GM08714 (cell line): ENCODE data around the gene VCP.

Experiments used
- H3K4me3 ChIP-seq: fragments of 200-500 bp; sonication (Bioruptor generic); 2 replicates; pipeline ENCODE4 v1.5.1; 2014; ENCODE audit warnings: mild to moderate bottlenecking, low read length, inconsistent platforms
- ZNF274 ChIP-seq: IDR thresholded peaks from 2 replicates; pipeline ENCODE4 v1.6.1; 2012; ENCODE audit warnings: mild to moderate bottlenecking, low read depth, low read length

Gene VCP

DNA sequence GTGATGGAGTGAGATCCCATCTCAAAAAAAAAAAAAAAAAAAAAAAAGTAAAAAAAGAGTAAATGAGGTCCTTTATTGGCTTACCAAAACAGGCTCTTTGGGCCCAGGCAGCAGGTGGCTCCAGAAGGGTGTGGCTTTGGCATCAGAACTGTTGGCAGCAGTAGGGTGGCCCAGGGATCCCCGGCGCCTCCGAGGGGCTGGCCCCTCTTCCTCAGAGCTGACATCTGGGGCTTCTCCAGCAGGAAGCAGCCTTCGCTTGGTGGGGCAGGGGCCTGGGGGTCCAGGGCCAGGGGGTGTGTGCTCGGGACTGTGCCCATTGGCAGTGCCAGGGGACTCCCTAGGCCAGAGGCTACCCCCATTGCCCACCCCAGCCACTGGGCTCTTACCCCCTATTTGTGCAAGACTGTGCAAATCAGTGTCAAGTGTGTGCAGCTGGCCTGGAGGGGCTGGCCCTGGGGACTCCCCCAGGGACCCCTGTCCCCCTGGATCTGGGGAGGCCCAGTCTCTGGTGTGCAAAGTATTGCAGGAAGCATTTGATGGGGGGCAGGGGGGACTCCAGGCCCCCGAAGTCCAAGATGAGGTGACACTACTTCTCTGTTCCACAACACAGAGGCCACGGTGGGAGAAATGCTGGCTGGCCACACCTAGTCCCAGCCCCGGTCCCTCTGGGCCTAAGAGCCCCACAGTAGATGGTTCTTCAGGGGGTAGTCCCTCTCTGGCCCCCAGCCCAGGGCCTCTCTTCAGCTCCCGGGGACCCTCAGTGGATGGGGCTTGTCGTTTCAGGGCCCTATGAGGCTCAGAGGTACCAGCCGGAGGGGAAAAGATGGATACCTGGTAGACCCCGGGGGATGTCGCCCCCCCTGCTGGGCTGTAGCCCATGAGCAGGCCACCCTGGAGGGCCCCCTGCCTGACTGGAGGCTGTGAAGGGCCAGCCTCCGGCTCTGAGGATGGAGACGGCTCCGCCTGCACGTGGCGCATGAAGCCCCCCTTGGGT is 35.2 kb upstream of the VCP start:
- H3K4me3 ChIP-seq: no peak overlapping the region
- no peak for TF ChIP-seq ZNF274

DNA sequence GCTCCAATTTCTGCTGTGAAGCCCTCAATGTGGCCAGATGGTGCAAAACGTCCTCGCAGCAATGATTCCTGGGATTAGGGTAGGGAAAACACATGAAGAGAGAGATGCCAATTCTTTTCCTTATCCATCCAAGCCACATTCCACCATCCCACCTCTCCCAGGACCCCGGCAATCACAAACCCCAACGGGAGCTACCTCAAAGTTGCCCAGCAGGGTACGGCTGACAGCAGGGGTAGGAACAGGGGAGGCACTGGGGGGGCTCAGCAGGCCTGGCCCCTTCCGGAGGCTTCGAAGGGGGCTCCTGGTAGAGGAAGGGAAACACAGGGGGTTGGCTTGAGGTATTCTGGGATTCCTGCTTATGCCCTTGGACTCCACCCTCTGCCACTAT is 33.9 kb upstream of the VCP start:
- no peak overlapping the region for H3K4me3 ChIP-seq
- TF ChIP-seq ZNF274: no peak

DNA sequence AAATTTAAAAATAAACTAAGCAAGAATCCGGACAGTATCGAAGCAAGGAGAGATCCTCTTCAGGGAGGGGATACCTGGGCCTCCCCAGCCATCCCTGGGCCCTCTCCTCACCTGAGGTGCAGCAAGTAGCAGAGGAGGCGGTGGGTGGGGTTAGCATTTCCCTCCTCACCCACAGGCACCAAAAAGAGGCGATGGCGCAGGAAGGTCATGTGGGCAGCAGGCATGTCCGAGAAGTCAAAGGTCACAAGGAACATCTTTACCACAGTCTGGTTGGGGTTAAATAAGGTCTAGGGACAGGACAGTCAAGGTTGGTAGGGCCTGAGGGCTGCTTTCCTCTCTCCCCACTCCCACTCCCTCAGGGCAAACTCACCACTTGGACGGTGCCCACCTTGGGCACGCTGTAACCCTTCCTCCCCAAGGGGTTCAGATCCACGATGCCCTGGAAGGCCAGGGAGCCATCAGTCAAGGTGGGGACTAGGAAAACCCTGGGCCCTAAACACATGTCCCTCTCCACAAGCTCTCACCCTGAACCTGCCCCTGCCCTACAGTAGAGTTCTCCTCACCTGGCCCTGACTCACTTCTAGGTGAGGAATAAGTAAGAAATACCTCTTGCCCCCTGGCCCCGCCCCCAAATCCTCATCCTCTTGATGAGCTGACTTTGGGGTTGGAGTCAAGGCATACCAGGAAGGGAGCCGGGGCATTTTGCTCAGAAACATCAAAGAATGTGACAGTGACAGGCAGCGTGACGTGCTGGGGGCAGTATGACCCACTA is 33.3 kb upstream of the VCP start:
- TF ChIP-seq ZNF274: no peak

DNA sequence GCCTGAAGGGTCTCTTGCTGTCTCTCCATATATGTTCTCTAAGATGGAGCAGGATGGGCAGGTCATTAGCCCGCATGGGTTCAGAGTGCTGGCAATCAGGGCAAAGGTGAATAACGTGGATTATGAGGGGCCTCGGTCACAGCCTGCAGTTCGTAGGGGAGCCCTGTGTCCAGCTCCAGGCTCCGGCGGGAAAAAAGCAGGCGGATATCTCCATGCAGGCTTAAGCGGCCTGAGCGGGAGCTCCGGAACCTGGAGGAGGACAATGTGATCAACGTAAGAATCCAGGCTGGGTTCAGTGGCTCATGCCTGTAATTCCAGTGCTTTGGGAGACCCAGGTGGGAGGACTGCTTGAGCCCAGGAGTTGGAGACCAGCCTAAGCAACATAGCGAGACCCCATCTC is 32.7 kb upstream of the VCP start:
- no peak for TF ChIP-seq ZNF274
- H3K4me3 ChIP-seq: no peak overlapping the region

More for the DNA sequence above, 33.3 kb upstream of the VCP start:
- no peak overlapping the region for H3K4me3 ChIP-seq

DNA sequence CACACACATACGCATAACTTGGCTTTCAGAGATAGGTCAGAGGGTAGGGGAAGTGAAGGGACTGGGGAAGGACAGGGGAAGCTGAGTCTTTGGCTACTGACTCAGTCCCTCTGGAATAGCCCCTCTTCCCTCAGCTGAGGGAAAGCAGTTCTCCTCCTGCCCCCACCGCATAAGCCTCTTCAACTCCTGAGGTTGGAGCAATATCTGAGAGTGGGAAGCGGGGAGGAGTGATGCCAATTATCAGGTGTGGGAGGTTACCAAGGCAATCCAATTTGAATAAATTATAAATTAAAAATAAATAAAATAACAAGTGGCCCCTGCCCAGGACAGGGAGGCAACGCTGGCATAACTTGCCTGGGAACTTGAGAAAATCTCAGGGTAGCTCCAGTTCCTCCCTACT is 32.2 kb upstream of the VCP start:
- no peak for TF ChIP-seq ZNF274
- no peak overlapping the region for H3K4me3 ChIP-seq

DNA sequence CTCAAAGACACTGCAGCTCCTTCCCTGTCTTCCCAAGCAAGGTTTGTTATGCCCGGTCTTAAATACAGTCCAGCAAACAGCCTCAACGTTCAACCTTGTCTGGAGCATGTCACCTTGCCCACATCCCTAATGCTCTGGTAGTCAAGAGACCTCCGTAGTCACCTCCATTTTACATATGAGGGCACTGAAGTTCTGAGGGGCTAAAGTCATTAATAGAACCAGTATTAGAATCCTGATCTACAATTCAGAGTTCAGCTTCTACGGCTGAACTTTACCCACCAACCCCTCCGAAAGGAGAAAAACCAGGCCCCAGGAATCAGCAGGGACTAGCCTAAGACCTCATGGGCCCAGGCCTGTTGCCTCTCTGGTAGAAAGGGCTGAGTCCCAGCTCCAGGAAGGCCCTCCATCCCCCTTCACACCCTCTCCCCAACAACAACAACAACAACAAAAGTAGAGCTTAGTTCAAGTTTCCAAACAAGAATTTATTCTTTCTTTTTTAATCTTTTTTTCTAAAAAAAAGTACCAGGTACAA is 31.3 kb upstream of the VCP start:
- H3K4me3 ChIP-seq: peak overlapping the region; percentile 58; the same call in 1 of the 2 replicates
- TF ChIP-seq ZNF274: no peak

DNA sequence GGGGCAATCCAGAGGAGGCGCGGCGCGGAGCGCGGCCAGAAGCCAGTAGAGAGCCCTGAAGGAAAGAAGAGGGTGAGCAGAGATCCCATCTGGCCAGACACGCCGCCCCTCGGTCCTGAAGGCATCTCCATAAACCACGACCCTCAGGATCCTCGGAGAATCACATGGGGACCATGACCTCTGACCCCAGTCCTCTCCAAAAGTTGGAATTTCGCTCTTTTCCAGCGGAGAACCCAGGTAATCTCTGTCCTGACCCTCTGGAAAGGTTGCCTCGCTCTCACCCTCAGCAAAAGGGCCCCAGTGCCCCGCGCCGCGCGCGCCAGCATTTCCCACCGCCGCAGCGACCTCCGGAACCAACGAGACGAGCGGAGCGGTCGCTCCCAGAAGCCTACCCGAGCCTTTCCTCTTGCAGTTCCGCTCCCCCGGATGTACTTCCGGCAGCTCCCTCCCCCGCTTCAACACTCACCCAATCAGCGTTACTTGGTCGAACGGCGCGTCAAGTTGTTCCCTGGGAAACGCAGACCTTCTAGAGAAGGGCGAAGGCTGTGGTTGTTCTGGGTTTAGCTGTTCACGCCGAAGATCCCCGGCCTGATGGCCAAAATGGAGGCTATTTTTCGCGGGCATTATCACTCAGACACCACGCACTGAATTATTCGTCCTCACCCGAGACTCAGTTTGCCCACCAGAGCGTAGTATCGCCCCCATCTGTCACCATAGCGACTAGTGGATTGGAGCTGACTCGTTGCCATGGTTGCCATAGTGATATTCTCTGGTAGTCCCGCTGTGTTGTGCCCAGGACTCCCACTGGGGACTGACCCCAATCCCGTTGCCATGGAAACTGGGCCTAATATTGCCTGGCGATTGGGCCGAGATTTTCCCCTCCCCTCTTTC is 30.6 kb upstream of the VCP start, which contains the start of gene STOML2:
STOML2 (minus strand) TSS at position 363 of the 891 bp plus-strand sequence; CDS start at position 326, 37 bp downstream.
- TF ChIP-seq ZNF274: no peak
- peak within 1 kb of the TSS; percentile 69 for H3K4me3 ChIP-seq

DNA sequence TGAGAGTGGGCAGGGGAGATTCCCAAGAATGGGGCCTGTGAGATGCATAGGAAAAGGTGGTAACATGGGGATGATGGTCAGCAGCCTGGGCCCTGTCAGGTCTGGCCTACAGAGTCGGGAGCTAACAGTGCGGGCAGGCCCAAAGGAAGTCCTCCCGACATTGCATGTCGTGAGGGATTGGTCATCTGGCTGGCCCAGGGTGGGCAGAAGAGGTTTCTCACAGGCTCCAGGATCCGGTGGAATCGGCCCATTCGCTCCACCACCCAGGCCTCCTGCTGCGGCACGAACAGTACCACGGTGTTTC is 30.0 kb upstream of the VCP start:
- TF ChIP-seq ZNF274: no peak
- H3K4me3 ChIP-seq: peak overlapping the region; percentile 69

DNA sequence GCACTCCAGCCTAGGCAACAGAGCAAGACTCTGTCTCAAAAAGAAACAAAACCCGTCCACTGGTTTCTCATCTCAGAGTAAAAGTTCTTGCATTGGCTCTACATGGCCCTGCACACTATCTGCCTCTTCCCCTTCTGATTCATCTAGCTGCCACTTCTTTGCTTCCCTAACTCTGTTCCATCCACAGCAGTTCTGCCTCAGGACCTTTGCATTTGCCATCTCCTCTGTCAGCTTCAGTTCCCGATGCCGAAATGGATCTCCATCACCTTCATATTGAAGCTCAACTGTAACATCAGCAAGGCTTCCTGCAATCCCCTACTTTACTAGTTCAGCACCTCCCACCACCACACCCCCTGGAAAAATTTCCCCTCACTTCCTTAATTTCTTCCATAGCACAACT is 25.1 kb upstream of the VCP start:
- TF ChIP-seq ZNF274: no peak
- H3K4me3 ChIP-seq: no peak overlapping the region

DNA sequence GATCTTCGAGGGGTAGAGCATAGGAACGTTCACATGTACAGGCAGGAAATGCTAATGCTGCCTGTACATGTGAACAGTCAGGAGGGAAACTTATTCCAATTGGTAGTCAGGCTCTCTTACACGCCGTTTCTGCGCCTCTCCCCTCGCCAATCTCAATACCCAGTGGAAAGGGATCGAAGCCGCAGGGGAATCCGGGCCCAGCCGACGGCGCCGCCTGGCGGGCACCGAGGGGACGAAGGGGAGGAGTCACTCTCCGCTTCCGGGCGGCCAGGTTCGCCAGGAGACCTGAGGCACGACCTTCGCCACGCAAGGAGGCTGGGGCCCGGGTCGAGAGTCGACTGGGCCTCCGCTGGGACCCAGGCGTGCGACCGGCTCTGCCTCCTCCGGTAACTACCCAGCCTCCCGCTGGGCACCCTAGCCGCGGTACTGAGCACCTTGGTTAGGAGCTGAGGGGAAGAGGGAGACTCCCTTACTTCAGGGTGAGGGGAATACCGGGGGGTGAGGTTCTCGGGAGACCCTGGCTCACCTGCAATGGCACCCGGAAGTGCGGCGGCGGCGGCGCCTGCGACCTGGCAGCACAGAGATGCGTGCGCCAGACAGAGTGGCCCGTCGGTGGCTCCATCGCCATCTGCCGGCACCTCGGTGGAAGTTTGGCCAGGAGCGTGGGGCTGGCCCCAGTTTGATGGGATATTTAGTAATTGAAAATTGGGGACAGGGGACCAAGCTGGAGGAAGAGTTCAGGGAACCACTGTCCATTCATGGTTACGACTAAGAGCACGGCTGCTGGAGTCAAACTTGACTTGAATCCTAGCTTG is 23.8 kb upstream of the VCP start, which contains the start of gene PIGO:
PIGO (minus strand) TSS at position 557 of the 815 bp plus-strand sequence. CDS start 1,026 bp downstream, outside the sequence.
- peak within 1 kb of the TSS; percentile 70 for H3K4me3 ChIP-seq
- no peak for TF ChIP-seq ZNF274

DNA sequence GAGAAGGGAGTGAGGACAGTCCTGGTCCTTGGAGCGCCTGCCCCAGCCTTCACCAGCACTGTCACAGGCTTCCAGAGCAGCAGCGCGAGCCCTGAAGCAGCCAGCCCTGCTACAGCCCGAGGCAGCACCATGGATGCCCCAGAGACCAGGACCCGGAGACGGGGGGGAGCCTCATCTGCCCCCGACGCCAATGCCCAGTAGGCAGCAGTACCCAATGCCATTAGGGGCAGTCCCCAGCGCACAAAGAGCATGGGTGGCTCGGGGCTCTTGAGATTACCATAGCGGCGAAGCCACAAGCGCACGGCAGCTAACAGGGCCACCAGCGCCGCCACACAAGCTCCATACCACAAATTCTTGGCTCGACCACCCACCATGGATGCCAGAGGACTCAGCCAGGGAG is 19.1 kb upstream of the VCP start:
- TF ChIP-seq ZNF274: no peak
- no peak overlapping the region for H3K4me3 ChIP-seq

DNA sequence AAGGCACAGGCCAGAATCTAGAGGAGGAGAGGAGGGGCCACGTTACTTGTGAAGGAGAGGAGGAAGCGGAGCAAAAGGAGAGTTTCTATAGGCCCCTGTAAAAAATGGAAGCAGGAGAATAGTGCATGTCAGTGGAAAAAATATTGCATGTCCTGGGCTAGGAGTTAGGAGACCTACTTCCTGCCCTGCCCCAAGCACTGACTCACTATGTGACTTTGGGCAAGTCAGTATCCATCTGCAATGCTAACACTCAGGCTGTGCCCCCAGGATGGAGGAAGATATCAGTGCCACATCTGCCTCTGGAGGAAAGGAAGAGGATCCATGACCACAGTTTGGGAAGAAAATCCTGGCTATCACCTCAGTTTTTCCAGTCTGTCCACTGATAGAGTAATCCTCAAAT is 17.0 kb upstream of the VCP start:
- H3K4me3 ChIP-seq: no peak overlapping the region
- no peak for TF ChIP-seq ZNF274

DNA sequence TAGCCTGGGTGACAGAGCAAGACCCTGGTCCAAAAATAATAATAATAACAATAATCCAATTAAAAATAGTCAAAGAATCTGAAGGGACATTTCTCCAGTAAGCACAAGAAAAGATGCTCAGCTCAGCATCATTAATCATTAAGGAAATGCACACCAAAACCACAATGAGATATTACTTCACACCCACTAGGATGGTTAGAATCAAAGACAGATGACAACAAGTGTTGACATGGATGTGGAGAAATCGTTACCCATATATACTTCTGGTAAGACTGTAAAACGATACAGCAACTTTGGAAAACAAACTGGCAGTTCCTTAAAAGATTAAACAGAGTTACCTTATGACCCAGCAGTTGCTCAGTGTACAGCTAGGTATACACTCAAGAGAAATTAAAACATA is 12.7 kb upstream of the VCP start:
- no peak for TF ChIP-seq ZNF274

More for the DNA sequence above, 12.7 kb upstream of the VCP start:
- H3K4me3 ChIP-seq: no peak overlapping the region
